Chondrocyte (in vitro differentiated cells): ENCODE data around the gene RAB1B. TPM values are rescaled to one million over a fixed set of nuclear protein-coding genes. Genes with fewer than 3 reads are reported as not detected.

ENCODE experiments used
- DNase-seq: peaks from one replicate; pipeline ENCODE4 v3.0.0; 2021; ENCODE audit warnings: mixed read lengths, low spot score
- H3K27ac Mint-ChIP-seq: one replicate; pipeline ENCODE4 v1.8.0; 2021; ENCODE audit warnings: mild to moderate bottlenecking, moderate library complexity, mixed read lengths; ENCODE audit not compliant: unreplicated experiment
- H3K27me3 Mint-ChIP-seq: 2 replicates; pipeline ENCODE4 v1.8.0; 2021; ENCODE audit warnings: low read depth, mixed read lengths
- H3K36me3 Mint-ChIP-seq: 2 replicates; pipeline ENCODE4 v1.8.0; 2021; ENCODE audit warnings: low read depth, mixed read lengths
- H3K4me1 Mint-ChIP-seq: 2 replicates; pipeline ENCODE4 v1.8.0; 2021; ENCODE audit warnings: low read depth, mild to moderate bottlenecking, mixed read lengths
- H3K4me3 Mint-ChIP-seq: one replicate; pipeline ENCODE4 v1.8.0; 2021; ENCODE audit warnings: mild to moderate bottlenecking, moderate library complexity, mixed read lengths; ENCODE audit not compliant: unreplicated experiment
- H3K9me3 Mint-ChIP-seq: 2 replicates; pipeline ENCODE4 v1.8.0; 2021; ENCODE audit warnings: low read depth, mixed read lengths
- CTCF ChIP-seq: fragments of 200-600 bp; sonication (generic); IDR thresholded peaks from 2 replicates; pipeline ENCODE4 v1.5.0; 2021; ENCODE audit warnings: antibody characterized with exemption, mild to moderate bottlenecking, moderate library complexity
- total RNA-seq: library from RNA; stranded (reverse); gene quantifications from 3 replicates; pipeline ENCODE4 v1.2.1, GENCODE V29; 2021

The RAB1B gene
- total RNA-seq, 1 donor from 2014 or later = 124 TPM

- no peak overlapping the region for H3K4me3 Mint-ChIP-seq
- DNase-seq = no peak
- H3K9me3 Mint-ChIP-seq = no peaks in the 10 kb centered on the region
- H3K27me3 Mint-ChIP-seq = no peaks in the 10 kb centered on the region
- no peak for TF ChIP-seq CTCF
- no peaks in the 10 kb centered on the region for H3K4me1 Mint-ChIP-seq
- no peak overlapping the region for H3K27ac Mint-ChIP-seq
- H3K36me3 Mint-ChIP-seq = peaks cover 45% of the 10 kb centered on the region
Measured at GRCh38 chr11:66232769-66233168, 35.7 kb upstream of the RAB1B start.

GRCh38 chr11:66233301-66233700, 35.1 kb upstream of the RAB1B start:
- Mint-ChIP-seq H3K9me3 (no peaks in the 10 kb centered on the region), H3K4me1 (no peaks in the 10 kb centered on the region), H3K4me3 (no peak overlapping the region), H3K27ac (no peak overlapping the region), H3K27me3 (no peaks in the 10 kb centered on the region), H3K36me3 (peaks cover 43% of the 10 kb centered on the region)
- no peak for DNase-seq
- TF ChIP-seq CTCF = no peak

GRCh38 chr11:66235141-66235540, 33.3 kb upstream of the RAB1B start:
- no peak for TF ChIP-seq CTCF
- Mint-ChIP-seq H3K4me3 (no peak overlapping the region), H3K27ac (no peak overlapping the region), H3K9me3 (no peaks in the 10 kb centered on the region), H3K36me3 (peaks cover 43% of the 10 kb centered on the region), H3K4me1 (no peaks in the 10 kb centered on the region), H3K27me3 (no peaks in the 10 kb centered on the region)
- DNase-seq = no peak

- H3K4me1 Mint-ChIP-seq = no peaks in the 10 kb centered on the region
- H3K9me3 Mint-ChIP-seq = no peaks in the 10 kb centered on the region
- no peaks in the 10 kb centered on the region for H3K27me3 Mint-ChIP-seq
- no peak overlapping the region for H3K27ac Mint-ChIP-seq
- peaks cover 40% of the 10 kb centered on the region for H3K36me3 Mint-ChIP-seq
- DNase-seq = no peak
- TF ChIP-seq CTCF = no peak
- H3K4me3 Mint-ChIP-seq = no peak overlapping the region
Measured at GRCh38 chr11:66237867-66238266, 30.6 kb upstream of the RAB1B start.

- H3K27me3 Mint-ChIP-seq = no peaks in the 10 kb centered on the region
- H3K4me3 Mint-ChIP-seq = no peak overlapping the region
- H3K36me3 Mint-ChIP-seq = peaks cover 31% of the 10 kb centered on the region
- DNase-seq = no peak
- no peak overlapping the region for H3K27ac Mint-ChIP-seq
- H3K4me1 Mint-ChIP-seq = no peaks in the 10 kb centered on the region
- TF ChIP-seq CTCF = no peak
- no peaks in the 10 kb centered on the region for H3K9me3 Mint-ChIP-seq
Measured at GRCh38 chr11:66238786-66239413, 29.5 kb upstream of the RAB1B start.
